HG03064 (cell line): ENCODE data around the gene ACAD9.
"Not testable (repeated sequence)": the region's sequence is repeated elsewhere in the genome, so short reads cannot be mapped to it uniquely, and the experiment has no call there.

Experiments used
- ATAC-seq: cut with Tn5 transposase; IDR thresholded peaks from one replicate; pipeline ENCODE4 v1.9.1; 2021; ENCODE audit warnings: low read depth; ENCODE audit not compliant: unreplicated experiment

The ACAD9 gene

GRCh38 chr3:128859630-128860029 lies 19.8 kb upstream of the ACAD9 start:
- ATAC-seq, result no peak

GRCh38 chr3:128861491-128861890 lies 17.9 kb upstream of the ACAD9 start:
- ATAC-seq, result no peak

GRCh38 chr3:128863560-128863959 lies 15.9 kb upstream of the ACAD9 start:
- no peak for ATAC-seq

DNA sequence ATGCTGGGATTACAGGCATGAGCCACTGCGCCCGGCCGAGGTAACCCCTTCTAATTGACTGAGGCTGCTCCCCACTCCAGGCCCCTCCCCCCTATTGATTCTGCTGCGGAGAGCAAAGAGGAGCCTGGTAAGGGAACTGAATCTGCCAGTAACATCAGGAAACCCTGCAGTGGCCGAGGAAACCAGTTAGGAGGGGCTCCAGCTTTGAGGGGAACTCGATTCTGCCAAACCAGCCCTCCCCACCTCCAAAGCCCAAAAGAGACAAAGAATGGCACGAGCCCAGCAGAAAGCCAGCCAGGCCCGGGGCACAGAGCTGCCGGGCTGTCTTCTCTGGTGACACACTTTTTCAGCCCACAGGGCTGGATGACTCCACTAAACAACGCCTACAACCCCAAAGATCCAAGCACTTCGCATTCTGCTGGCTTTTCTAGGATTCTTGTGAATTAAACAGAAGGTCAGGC lies 15.0 kb upstream of the ACAD9 start:
- ATAC-seq, result no peak

DNA sequence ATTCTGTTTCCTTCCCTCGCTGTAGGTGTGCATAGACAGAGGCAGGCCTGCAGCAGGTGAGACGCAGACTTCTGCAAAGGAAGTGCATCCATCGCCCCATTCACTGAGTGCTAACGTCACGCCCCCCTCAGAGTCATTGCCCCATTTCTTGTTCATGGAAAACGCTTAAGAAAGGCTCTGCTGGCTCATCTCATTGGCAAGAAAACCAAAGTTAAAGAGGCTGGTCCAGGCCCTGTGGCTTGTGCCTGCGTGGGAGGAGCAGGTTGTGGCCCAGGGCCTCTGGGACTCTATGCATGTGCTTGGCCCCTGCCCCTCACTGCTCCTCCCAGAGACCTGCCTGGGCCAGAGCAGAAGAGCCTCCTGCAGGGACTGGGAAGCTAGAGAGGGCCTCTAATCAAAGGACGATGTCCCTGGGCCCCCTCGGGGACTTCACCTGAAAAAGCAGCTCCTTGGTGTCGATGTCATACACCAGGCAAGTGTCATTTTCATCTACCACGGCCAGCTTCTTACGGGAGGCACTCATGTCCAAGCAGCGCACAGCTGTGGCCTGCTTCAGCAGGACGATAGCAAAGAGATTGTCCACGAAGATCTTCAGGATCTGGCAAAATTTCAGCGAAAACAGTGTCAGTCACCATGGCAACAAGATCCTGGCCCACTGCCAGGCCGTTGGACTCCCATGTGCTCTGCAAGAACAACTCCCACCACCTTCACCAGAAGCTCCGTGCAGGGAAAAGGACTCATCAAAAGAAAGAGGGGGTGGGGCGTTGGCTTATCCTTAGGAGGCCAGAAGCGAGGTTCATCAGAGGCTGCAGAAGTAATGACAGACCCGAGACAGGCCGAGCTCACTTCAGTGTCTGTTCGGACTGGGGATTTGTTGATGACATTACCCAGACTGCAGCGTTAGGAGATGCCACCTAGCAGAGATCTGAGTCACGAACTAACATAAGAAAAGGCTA lies 14.3 kb upstream of the ACAD9 start:
- ATAC-seq, result not testable (repeated sequence)

- ATAC-seq, result no peak
These were observed 12.0 kb upstream of the ACAD9 start for GRCh38 chr3:128867200-128868125.

- no peak for ATAC-seq
These were observed 9.1 kb upstream of the ACAD9 start for GRCh38 chr3:128870347-128870746.

DNA sequence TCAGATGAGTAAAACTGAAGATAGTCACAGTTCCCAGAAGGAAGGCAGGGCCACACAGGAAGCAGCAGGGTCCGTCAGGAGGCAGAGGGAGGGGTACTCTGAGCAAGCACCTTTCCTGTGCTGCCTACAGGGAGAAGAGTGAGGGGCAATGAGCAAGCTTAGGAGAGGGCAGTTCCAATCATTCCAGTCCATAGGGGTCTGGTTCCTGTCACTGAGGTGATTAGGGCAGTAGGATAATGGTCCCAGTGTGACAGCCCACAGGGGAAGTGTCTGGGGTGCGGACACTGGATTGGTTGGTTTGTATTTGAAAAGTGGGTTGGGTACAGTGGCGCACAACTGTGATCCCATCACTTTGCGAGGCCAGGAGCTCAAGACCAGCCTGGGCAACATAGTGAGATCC lies 7.1 kb upstream of the ACAD9 start:
- ATAC-seq, result no peak

- ATAC-seq, result no peak
These were observed 6.7 kb upstream of the ACAD9 start for GRCh38 chr3:128872744-128873143.

GRCh38 chr3:128873244-128874022 lies 6.0 kb upstream of the ACAD9 start:
- no peak for ATAC-seq

- no peak for ATAC-seq
These were observed 4.8 kb upstream of the ACAD9 start for GRCh38 chr3:128874481-128875180.

GRCh38 chr3:128875556-128876120 lies 3.8 kb upstream of the ACAD9 start:
- no peak for ATAC-seq

- ATAC-seq, result no peak
These were observed 1.4 kb upstream of the ACAD9 start for GRCh38 chr3:128878011-128878457.

DNA sequence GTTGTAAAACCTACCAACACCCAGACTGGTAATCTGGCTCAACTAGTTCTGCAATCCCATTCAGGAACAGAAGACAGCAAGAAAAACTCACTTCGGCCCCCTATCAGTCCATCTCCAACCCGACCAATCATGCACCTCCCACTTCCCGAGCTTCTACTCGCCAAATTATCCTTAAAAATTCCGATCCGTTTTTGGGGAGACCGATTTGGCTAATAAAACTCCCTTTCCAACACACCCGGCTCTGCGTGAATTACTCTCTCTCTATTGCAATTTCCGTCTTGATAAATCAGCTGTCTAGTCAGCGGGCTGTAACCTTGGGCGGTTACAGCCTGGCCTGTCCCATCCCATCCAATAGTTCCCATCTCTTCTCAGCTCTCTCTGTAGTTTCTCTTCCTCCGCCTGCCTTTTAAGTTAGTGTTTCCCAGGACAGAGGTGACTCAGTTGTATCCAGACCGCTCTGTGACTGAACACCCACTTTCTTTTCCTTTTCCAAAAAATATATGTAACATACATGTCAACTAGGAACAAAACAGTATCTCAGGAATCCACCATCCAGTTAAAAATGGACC lies 780 bp upstream of the ACAD9 start:
- ATAC-seq, result no peak

- ATAC-seq, result no peak
These were observed 571 bp downstream of the ACAD9 start for GRCh38 chr3:128879991-128880390.

DNA sequence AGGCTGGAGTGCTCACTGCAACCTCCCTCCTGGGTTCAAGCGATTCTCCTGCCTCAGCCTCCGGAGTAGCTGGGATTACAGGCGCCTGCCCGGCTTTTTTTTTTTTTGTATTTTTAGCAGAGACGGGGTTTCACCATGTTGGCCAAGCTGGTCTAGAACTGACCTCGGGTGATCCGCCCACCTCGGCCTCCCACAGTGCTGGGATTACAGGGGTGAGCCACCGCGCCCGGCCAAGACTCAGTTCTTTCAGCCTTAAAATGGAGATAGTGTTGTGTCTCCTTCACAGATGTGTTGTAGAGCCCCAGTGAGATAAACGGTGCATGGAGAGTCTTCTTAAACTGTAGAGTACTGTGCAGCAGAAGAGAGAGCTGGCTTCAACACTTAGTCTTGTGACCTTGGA lies 1.0 kb downstream of the ACAD9 start:
- not testable (repeated sequence) for ATAC-seq

- no peak for ATAC-seq
These were observed 2.2 kb downstream of the ACAD9 start for GRCh38 chr3:128881576-128881975.

- ATAC-seq, result no peak
These were observed 3.3 kb downstream of the ACAD9 start for GRCh38 chr3:128882719-128883118.

DNA sequence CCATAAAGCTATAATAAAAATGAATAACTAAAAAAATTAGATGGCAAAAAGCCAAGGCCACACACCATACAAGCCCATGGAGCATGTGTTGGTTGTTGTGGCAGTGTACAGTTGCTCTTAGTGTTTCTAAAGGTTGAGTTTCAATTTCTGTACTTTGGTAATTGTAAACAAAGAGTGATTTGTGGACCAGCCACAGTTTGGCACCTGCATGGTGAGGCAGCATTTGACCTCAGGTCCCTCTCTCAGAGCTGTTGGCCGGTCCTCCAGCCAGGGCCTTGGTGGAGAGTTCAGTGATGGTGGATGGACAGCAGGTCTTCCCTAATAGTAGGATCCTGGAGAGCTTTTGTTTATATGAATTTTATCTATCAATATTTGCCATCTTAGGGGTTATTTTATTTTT lies 5.6 kb downstream of the ACAD9 start:
- ATAC-seq, result no peak
